Glutamatergic neuron (in vitro differentiated cells): ENCODE measurements around the gene SERGEF. TPM values are rescaled to one million over a fixed set of nuclear protein-coding genes. Genes with fewer than 3 reads are reported as not detected.
A peak's percentile ranks its signal among the peaks of the same experiment; 100 is the strongest.

Experiments used
- DNase-seq: peaks from one replicate; pipeline ENCODE4 v3.0.0; 2022
- H3K27ac Mint-ChIP-seq: one replicate; pipeline ENCODE4 v1.8.0; 2020; ENCODE audit warnings: mild to moderate bottlenecking, mixed read lengths, inconsistent platforms; ENCODE audit not compliant: unreplicated experiment
- H3K27me3 Mint-ChIP-seq: one replicate; pipeline ENCODE4 v1.8.0; 2020; ENCODE audit warnings: mild to moderate bottlenecking, moderate library complexity, mixed read lengths, inconsistent platforms; ENCODE audit not compliant: unreplicated experiment
- H3K36me3 Mint-ChIP-seq: one replicate; pipeline ENCODE4 v1.8.0; 2020; ENCODE audit warnings: mild to moderate bottlenecking, mixed read lengths, inconsistent platforms; ENCODE audit not compliant: unreplicated experiment
- H3K4me1 Mint-ChIP-seq: one replicate; pipeline ENCODE4 v1.8.0; 2020; ENCODE audit warnings: mild to moderate bottlenecking, low read depth, mixed read lengths, inconsistent platforms; ENCODE audit not compliant: unreplicated experiment
- H3K4me3 Mint-ChIP-seq: one replicate; pipeline ENCODE4 v1.8.0; 2020; ENCODE audit warnings: mild to moderate bottlenecking, mixed read lengths, inconsistent platforms; ENCODE audit not compliant: unreplicated experiment
- H3K9me3 Mint-ChIP-seq: one replicate; pipeline ENCODE4 v1.8.0; 2020; ENCODE audit warnings: mild to moderate bottlenecking, moderate library complexity, mixed read lengths, inconsistent platforms; ENCODE audit not compliant: unreplicated experiment
- CTCF ChIP-seq: fragments of 200-600 bp; sonication (generic); IDR thresholded peaks from one replicate; pipeline ENCODE4 v1.5.0; 2021; ENCODE audit not compliant: partially characterized antibody, unreplicated experiment
- total RNA-seq: library from RNA; stranded (reverse); fragmentation: NEBNext Ultra II Directional; extraction: Animal tissue kit (Norgen Biotek cat#: 25700); gene quantifications from one replicate; pipeline ENCODE4 v1.2.1, GENCODE V29; 2021; ENCODE audit not compliant: unreplicated experiment

Gene SERGEF
- total RNA-seq, 1 donor from 2014 or later: 42.5 TPM

GRCh38 chr11:17764446-17765218 is 248.2 kb downstream of the SERGEF start:
- peaks cover 28% of the 10 kb centered on the region for H3K4me1 Mint-ChIP-seq
- peak; percentile 51 for DNase-seq
- no peak for TF ChIP-seq CTCF

GRCh38 chr11:17763703-17764102 is 249.1 kb downstream of the SERGEF start:
- no peak for DNase-seq
- peaks cover 12% of the 10 kb centered on the region for H3K27me3 Mint-ChIP-seq
- no peak for TF ChIP-seq CTCF
- H3K27ac Mint-ChIP-seq: no peak overlapping the region
- no peak overlapping the region for H3K4me3 Mint-ChIP-seq
- H3K9me3 Mint-ChIP-seq: peaks cover 8% of the 10 kb centered on the region
- peaks cover 8% of the 10 kb centered on the region for H3K36me3 Mint-ChIP-seq
- H3K4me1 Mint-ChIP-seq: peaks cover 28% of the 10 kb centered on the region

More at GRCh38 chr11:17764446-17765218, 248.2 kb downstream of the SERGEF start:
- H3K4me3 Mint-ChIP-seq: peak overlapping the region; percentile 50
- no peak overlapping the region for H3K27ac Mint-ChIP-seq
- no peaks in the 10 kb centered on the region for H3K36me3 Mint-ChIP-seq
- peaks cover 10% of the 10 kb centered on the region for H3K9me3 Mint-ChIP-seq
- peaks cover 12% of the 10 kb centered on the region for H3K27me3 Mint-ChIP-seq

- peaks cover 28% of the 10 kb centered on the region for H3K4me1 Mint-ChIP-seq
- H3K27ac Mint-ChIP-seq: no peak overlapping the region
- H3K27me3 Mint-ChIP-seq: peaks cover 12% of the 10 kb centered on the region
- peaks cover 8% of the 10 kb centered on the region for H3K9me3 Mint-ChIP-seq
- peaks cover 12% of the 10 kb centered on the region for H3K36me3 Mint-ChIP-seq
- TF ChIP-seq CTCF: no peak
- no peak overlapping the region for H3K4me3 Mint-ChIP-seq
- DNase-seq: no peak
Measured at GRCh38 chr11:17763244-17763643, 249.6 kb downstream of the SERGEF start.

- Mint-ChIP-seq H3K27ac (no peak overlapping the region), H3K36me3 (peaks cover 14% of the 10 kb centered on the region), H3K4me3 (no peak overlapping the region), H3K27me3 (peaks cover 11% of the 10 kb centered on the region), H3K9me3 (peaks cover 8% of the 10 kb centered on the region), H3K4me1 (peaks cover 24% of the 10 kb centered on the region)
- DNase-seq: no peak
- no peak for TF ChIP-seq CTCF
Measured at GRCh38 chr11:17762309-17762974, 250.4 kb downstream of the SERGEF start.
